Lung (tissue), 12 donors: Measurements from ENCODE around the gene PALLD. TPM values are rescaled to one million over a fixed set of nuclear protein-coding genes. Genes with fewer than 3 reads are reported as not detected.

Experiments used
- ATAC-seq: fragments of 200-7000 bp; cut with Tn5 transposase; one replicate; pipeline ENCODE4 v1.9.1; 2020; ENCODE audit warnings: moderate number of reproducible peaks; ENCODE audit not compliant: insufficient read depth, low FRiP score
- DNase-seq, 3 donors: peaks; one replicate each; pipeline ENCODE4 v3.0.0-alpha.2; 2013 to 2017
- H3K27ac ChIP-seq, 2 donors: one replicate each; pipeline ENCODE4 v1.5.1; 2013; ENCODE audit warnings: mild to moderate bottlenecking in 2 of 2, moderate library complexity in 2 of 2, control low read depth in 1 of 2, inconsistent platforms in 1 of 2, low read depth in 1 of 2, low read length in 1 of 2
- H3K27me3 ChIP-seq, 3 donors: one replicate each; pipeline ENCODE4 v1.5.1; 2013; ENCODE audit warnings: low read length in 2 of 3; ENCODE audit not compliant: control insufficient read depth in 3 of 3, insufficient read depth in 3 of 3
- H3K36me3 ChIP-seq, 4 donors: one replicate each; pipeline ENCODE4 v1.5.1; 2013; ENCODE audit warnings: low read length in 4 of 4, mild to moderate bottlenecking in 1 of 4, moderate library complexity in 1 of 4; ENCODE audit not compliant: control insufficient read depth in 4 of 4, insufficient read depth in 4 of 4
- H3K4me1 ChIP-seq, 5 donors: one replicate each; pipeline ENCODE4 v1.5.1; 2013; ENCODE audit warnings: low read length in 5 of 5, mild to moderate bottlenecking in 2 of 5, moderate library complexity in 1 of 5; ENCODE audit not compliant: control insufficient read depth in 5 of 5, insufficient read depth in 5 of 5
- H3K4me3 ChIP-seq: one replicate; pipeline ENCODE4 v1.5.1; 2013; ENCODE audit warnings: mild to moderate bottlenecking, control low read depth, moderate library complexity
- H3K9ac ChIP-seq, 2 donors: one replicate each; pipeline ENCODE4 v1.5.1; 2013; ENCODE audit warnings: low read length in 2 of 2, control low read depth in 1 of 2; ENCODE audit not compliant: insufficient read depth in 1 of 2
- H3K9me3 ChIP-seq, 4 donors: one replicate each; pipeline ENCODE4 v1.5.1; 2013; ENCODE audit warnings: low read length in 3 of 4, mild to moderate bottlenecking in 1 of 4, moderate library complexity in 1 of 4; ENCODE audit not compliant: control insufficient read depth in 4 of 4, insufficient read depth in 3 of 4
- CTCF ChIP-seq: IDR thresholded peaks from 2 replicates; pipeline ENCODE4 v1.5.1; 2012; ENCODE audit warnings: mild to moderate bottlenecking; ENCODE audit errors: control extremely low read depth, extremely low read depth
- WGBS, 2 donors: extraction: QIAGEN DNeasy Blood & Tissue Kit; methylation state at CpG; one replicate each; pipeline ENCODE4 v1.1.7; 2013; 5-methylcytosine and 5-hydroxymethylcytosine counted together
- polyA plus RNA-seq, 2 donors: library from polyadenylated mRNA; stranded (reverse); fragments of 200-250 nt; gene quantifications; one replicate each; pipeline ENCODE4 v1.2.1, GENCODE V29; 2013
- total RNA-seq, 2 donors: library from RNA; depleted of rRNA in 1 of 2; stranded (reverse); fragments of >200 nt in 1 of 2; gene quantifications; one replicate each; pipeline ENCODE4 v1.2.1, GENCODE V29; 2014 to 2021
- donor health status: control.
- donor health status: control.
- donor health status: Bipolar disorder and iron deficiency.
- donor health status: healthy.
- donor health status: DM: yes; HTN: yes; CAD: no.

Gene PALLD
- total and polyA plus RNA-seq, 4 donors: 20.7 to 139 (median 63.0) TPM

GRCh38 chr4:168484626-168485025 lies 12.2 kb upstream of the PALLD start:
- H3K36me3 ChIP-seq: no peaks in the 10 kb centered on the region
- DNase-seq: peak in 1 of 3 donors; percentile 12
- H3K4me1 ChIP-seq: peaks cover 0 to 16% (median 2%) of the 10 kb centered on the region in 5 donors
- no peak overlapping the region for H3K9ac ChIP-seq
- ATAC-seq: no peak
- TF ChIP-seq CTCF: no peak
- no peak overlapping the region for H3K27ac ChIP-seq
- H3K4me3 ChIP-seq: no peak overlapping the region
- H3K9me3 ChIP-seq: peaks cover 0 to 2% (median 0%) of the 10 kb centered on the region in 4 donors
- no peaks in the 10 kb centered on the region for H3K27me3 ChIP-seq

DNA sequence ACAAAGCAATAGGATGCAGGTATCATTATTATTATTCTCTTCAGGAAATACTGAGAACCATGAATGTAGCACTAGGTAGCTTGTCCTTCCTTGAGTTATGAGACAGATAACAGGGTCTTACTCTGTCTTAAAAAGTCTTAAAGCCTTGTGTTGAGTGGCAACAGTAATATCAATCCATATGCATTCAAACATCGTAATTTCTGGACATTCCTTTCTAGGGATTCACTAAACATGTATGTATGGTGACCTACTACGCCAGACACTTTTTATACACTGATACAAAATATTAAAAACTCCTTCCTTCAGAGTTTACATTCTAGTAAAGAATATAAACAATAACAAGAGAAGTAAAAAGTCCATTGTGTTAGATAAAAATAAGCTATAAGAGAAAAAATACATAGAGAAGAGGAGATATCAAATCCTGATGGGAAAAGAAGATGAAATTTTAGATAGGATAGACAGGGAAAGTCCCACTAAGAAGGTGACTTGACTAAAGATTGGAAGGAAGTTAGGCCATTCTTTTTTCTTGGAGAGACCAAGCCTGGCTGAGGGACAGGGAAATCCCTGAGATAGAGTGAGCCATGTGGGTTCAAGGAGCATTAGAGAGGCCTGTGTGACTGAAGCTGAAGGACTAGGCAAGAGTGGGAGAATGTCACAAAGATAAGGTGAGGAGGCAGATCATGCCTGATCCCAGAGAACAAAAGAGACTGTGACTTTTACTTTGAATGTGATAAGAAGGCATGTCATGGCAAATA lies 11.5 kb upstream of the PALLD start:
- H3K4me1 ChIP-seq: peaks cover 0 to 16% (median 2%) of the 10 kb centered on the region in 5 donors
- DNase-seq: no peak
- WGBS, 2 donors: 95 to 100% methylated on average over 2 of the region's 2 CpGs
- no peak for ATAC-seq
- no peak overlapping the region for H3K27ac ChIP-seq
- no peaks in the 10 kb centered on the region for H3K27me3 ChIP-seq
- H3K9ac ChIP-seq: no peak overlapping the region
- no peak for TF ChIP-seq CTCF
- no peaks in the 10 kb centered on the region for H3K36me3 ChIP-seq
- H3K9me3 ChIP-seq: peaks cover 0 to 2% (median 0%) of the 10 kb centered on the region in 4 donors
- H3K4me3 ChIP-seq: no peak overlapping the region

DNA sequence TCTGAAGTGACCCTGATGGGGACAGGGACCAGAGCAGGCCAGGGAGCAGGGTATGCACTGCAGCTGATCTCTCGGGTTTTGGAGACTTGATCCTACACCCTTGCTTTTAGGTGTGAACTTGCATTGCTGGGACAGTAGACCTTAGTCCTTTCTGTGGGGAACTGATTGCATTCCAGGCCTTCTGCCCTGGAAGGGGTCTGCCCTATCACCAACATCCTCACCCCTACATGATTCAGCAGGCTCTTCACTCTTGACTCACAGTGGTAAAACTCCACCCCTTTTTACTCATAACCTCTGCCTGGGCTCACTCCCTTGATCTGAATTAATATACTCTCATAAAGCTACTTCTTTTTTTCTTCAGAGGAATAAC lies 10.0 kb upstream of the PALLD start:
- no peak for DNase-seq
- Histone ChIP-seq H3K4me3 (no peak overlapping the region), H3K4me1 (peaks cover 0 to 10% (median 0%) of the 10 kb centered on the region in 5 donors), H3K27ac (peak overlapping the region in 1 of 2 donors; percentile 34), H3K36me3 (no peaks in the 10 kb centered on the region), H3K9me3 (peaks cover 0 to 2% (median 0%) of the 10 kb centered on the region in 4 donors), H3K27me3 (no peaks in the 10 kb centered on the region), H3K9ac (no peak overlapping the region)
- peak; percentile 34 for ATAC-seq
- no peak for TF ChIP-seq CTCF
- WGBS, 2 donors: 100% methylated on average over 1 of the region's 1 CpG
